HG03565 (cell line): ENCODE results near the gene TMEM89.

Source experiments
- ATAC-seq: cut with Tn5 transposase; IDR thresholded peaks from one replicate; pipeline ENCODE4 v1.9.1; 2021; ENCODE audit warnings: mild to moderate bottlenecking, moderate library complexity; ENCODE audit not compliant: unreplicated experiment

TMEM89 gene

GRCh38 chr3:48642605-48643004 is 21.0 kb upstream of the TMEM89 start:
- ATAC-seq: no peak

GRCh38 chr3:48641396-48641795 is 19.8 kb upstream of the TMEM89 start:
- no peak for ATAC-seq

GRCh38 chr3:48639944-48640606 is 18.5 kb upstream of the TMEM89 start:
- ATAC-seq: no peak

- ATAC-seq: no peak
Observed at GRCh38 chr3:48637305-48637704, 15.7 kb upstream of the TMEM89 start.

- ATAC-seq: no peak
Observed at GRCh38 chr3:48636149-48636655, 14.6 kb upstream of the TMEM89 start.

GRCh38 chr3:48635222-48636021 is 13.9 kb upstream of the TMEM89 start, which contains the start of gene SLC26A6:
Gene SLC26A6, minus strand, starts transcription at chr3:48635461. Its CDS starts 68 bp downstream, at chr3:48635393.
- peak; percentile 80 for ATAC-seq

GRCh38 chr3:48634661-48635221 is 13.2 kb upstream of the TMEM89 start:
- no peak for ATAC-seq

- no peak for ATAC-seq
Observed at GRCh38 chr3:48633743-48634142, 12.2 kb upstream of the TMEM89 start.

- ATAC-seq: no peak
Observed at GRCh38 chr3:48633256-48633655, 11.7 kb upstream of the TMEM89 start.

GRCh38 chr3:48631516-48632448 is 10.2 kb upstream of the TMEM89 start:
- no peak for ATAC-seq

- ATAC-seq: no peak
Observed at GRCh38 chr3:48630833-48631232, 9.3 kb upstream of the TMEM89 start.

- no peak for ATAC-seq
Observed at GRCh38 chr3:48630407-48630806, 8.8 kb upstream of the TMEM89 start.

GRCh38 chr3:48629894-48630293 is 8.3 kb upstream of the TMEM89 start:
- no peak for ATAC-seq

GRCh38 chr3:48628277-48629017 is 6.9 kb upstream of the TMEM89 start:
- ATAC-seq: no peak

- no peak for ATAC-seq
Observed at GRCh38 chr3:48625600-48625999, 4.0 kb upstream of the TMEM89 start.

GRCh38 chr3:48624767-48625166 is 3.2 kb upstream of the TMEM89 start:
- ATAC-seq: no peak

GRCh38 chr3:48623851-48624547 is 2.4 kb upstream of the TMEM89 start:
- no peak for ATAC-seq

GRCh38 chr3:48619541-48620524 is 1.7 kb downstream of the TMEM89 start:
- no peak for ATAC-seq
